ENCODE measurements around the gene SLC38A10.

The SLC38A10 gene

GRCh38 chr17:81282876-81283275, 12.2 kb downstream of the SLC38A10 start:
- no peak overlapping the region for H3K4me3 Mint-ChIP-seq
- H3K36me3 Mint-ChIP-seq (ENCODE audit: low read depth): peaks cover 33% of the 10 kb centered on the region
- H3K9me3 Mint-ChIP-seq: no peaks in the 10 kb centered on the region
- no peak overlapping the region for H3K27ac Mint-ChIP-seq
- H3K27me3 Mint-ChIP-seq: no peaks in the 10 kb centered on the region
- H3K4me1 Mint-ChIP-seq (ENCODE audit: low read depth): peaks cover 34% of the 10 kb centered on the region

- peaks cover 30% of the 10 kb centered on the region for H3K4me1 Mint-ChIP-seq (ENCODE audit: low read depth)
- peaks cover 27% of the 10 kb centered on the region for H3K36me3 Mint-ChIP-seq (ENCODE audit: low read depth)
- no peak overlapping the region for H3K27ac Mint-ChIP-seq
These were observed 13.0 kb downstream of the SLC38A10 start for GRCh38 chr17:81282141-81282540.

GRCh38 chr17:81280571-81280970, 14.5 kb downstream of the SLC38A10 start:
- no peaks in the 10 kb centered on the region for H3K27me3 Mint-ChIP-seq
- no peak overlapping the region for H3K4me3 Mint-ChIP-seq
- H3K36me3 Mint-ChIP-seq (ENCODE audit: low read depth): peaks cover 31% of the 10 kb centered on the region
- H3K9me3 Mint-ChIP-seq: no peaks in the 10 kb centered on the region
- H3K27ac Mint-ChIP-seq: no peak overlapping the region
- peaks cover 15% of the 10 kb centered on the region for H3K4me1 Mint-ChIP-seq (ENCODE audit: low read depth)

More at GRCh38 chr17:81282141-81282540, 13.0 kb downstream of the SLC38A10 start:
- no peaks in the 10 kb centered on the region for H3K9me3 Mint-ChIP-seq
- H3K27me3 Mint-ChIP-seq: no peaks in the 10 kb centered on the region
- no peak overlapping the region for H3K4me3 Mint-ChIP-seq

GRCh38 chr17:81279278-81280275, 15.5 kb downstream of the SLC38A10 start:
- H3K27me3 Mint-ChIP-seq: no peaks in the 10 kb centered on the region
- no peak overlapping the region for H3K4me3 Mint-ChIP-seq
- peaks cover 6% of the 10 kb centered on the region for H3K4me1 Mint-ChIP-seq (ENCODE audit: low read depth)
- no peak overlapping the region for H3K27ac Mint-ChIP-seq
- no peaks in the 10 kb centered on the region for H3K9me3 Mint-ChIP-seq
- peaks cover 33% of the 10 kb centered on the region for H3K36me3 Mint-ChIP-seq (ENCODE audit: low read depth)

- no peak overlapping the region for H3K4me3 Mint-ChIP-seq
- no peaks in the 10 kb centered on the region for H3K27me3 Mint-ChIP-seq
- H3K9me3 Mint-ChIP-seq: no peaks in the 10 kb centered on the region
- peaks cover 30% of the 10 kb centered on the region for H3K36me3 Mint-ChIP-seq (ENCODE audit: low read depth)
- no peaks in the 10 kb centered on the region for H3K4me1 Mint-ChIP-seq (ENCODE audit: low read depth)
- H3K27ac Mint-ChIP-seq: no peak overlapping the region
These were observed 16.3 kb downstream of the SLC38A10 start for GRCh38 chr17:81278831-81279230.

GRCh38 chr17:81277946-81278693, 17.0 kb downstream of the SLC38A10 start:
- H3K4me1 Mint-ChIP-seq (ENCODE audit: low read depth): no peaks in the 10 kb centered on the region
- H3K27ac Mint-ChIP-seq: no peak overlapping the region
- no peak overlapping the region for H3K4me3 Mint-ChIP-seq
- peaks cover 30% of the 10 kb centered on the region for H3K36me3 Mint-ChIP-seq (ENCODE audit: low read depth)
- H3K9me3 Mint-ChIP-seq: no peaks in the 10 kb centered on the region
- no peaks in the 10 kb centered on the region for H3K27me3 Mint-ChIP-seq

GRCh38 chr17:81277421-81277820, 17.7 kb downstream of the SLC38A10 start:
- Mint-ChIP-seq H3K9me3 (no peaks in the 10 kb centered on the region), H3K27me3 (no peaks in the 10 kb centered on the region), H3K4me1 (ENCODE audit: low read depth) (no peaks in the 10 kb centered on the region), H3K4me3 (no peak overlapping the region), H3K36me3 (ENCODE audit: low read depth) (peaks cover 36% of the 10 kb centered on the region), H3K27ac (no peak overlapping the region)

GRCh38 chr17:81276781-81277180, 18.3 kb downstream of the SLC38A10 start:
- Mint-ChIP-seq H3K4me3 (no peak overlapping the region), H3K27me3 (no peaks in the 10 kb centered on the region), H3K36me3 (ENCODE audit: low read depth) (peaks cover 39% of the 10 kb centered on the region), H3K9me3 (no peaks in the 10 kb centered on the region), H3K27ac (no peak overlapping the region), H3K4me1 (ENCODE audit: low read depth) (no peaks in the 10 kb centered on the region)

- Mint-ChIP-seq H3K27me3 (no peaks in the 10 kb centered on the region), H3K27ac (no peak overlapping the region), H3K4me1 (ENCODE audit: low read depth) (no peaks in the 10 kb centered on the region), H3K36me3 (ENCODE audit: low read depth) (peaks cover 32% of the 10 kb centered on the region), H3K9me3 (no peaks in the 10 kb centered on the region), H3K4me3 (no peak overlapping the region)
These were observed 20.6 kb downstream of the SLC38A10 start for GRCh38 chr17:81274471-81274855.

GRCh38 chr17:81273698-81274470, 21.2 kb downstream of the SLC38A10 start:
- Mint-ChIP-seq H3K27ac (no peak overlapping the region), H3K4me3 (no peak overlapping the region), H3K4me1 (ENCODE audit: low read depth) (no peaks in the 10 kb centered on the region), H3K27me3 (no peaks in the 10 kb centered on the region), H3K9me3 (no peaks in the 10 kb centered on the region), H3K36me3 (ENCODE audit: low read depth) (peaks cover 34% of the 10 kb centered on the region)

GRCh38 chr17:81272616-81273015, 22.5 kb downstream of the SLC38A10 start:
- Mint-ChIP-seq H3K27ac (no peak overlapping the region), H3K4me1 (ENCODE audit: low read depth) (no peaks in the 10 kb centered on the region), H3K4me3 (no peak overlapping the region), H3K9me3 (no peaks in the 10 kb centered on the region), H3K27me3 (no peaks in the 10 kb centered on the region), H3K36me3 (ENCODE audit: low read depth) (peaks cover 44% of the 10 kb centered on the region)

- no peak overlapping the region for H3K27ac Mint-ChIP-seq
- H3K4me3 Mint-ChIP-seq: no peak overlapping the region
- no peaks in the 10 kb centered on the region for H3K27me3 Mint-ChIP-seq
- H3K36me3 Mint-ChIP-seq (ENCODE audit: low read depth): peaks cover 40% of the 10 kb centered on the region
- peaks cover 3% of the 10 kb centered on the region for H3K4me1 Mint-ChIP-seq (ENCODE audit: low read depth)
- no peaks in the 10 kb centered on the region for H3K9me3 Mint-ChIP-seq
These were observed 23.9 kb downstream of the SLC38A10 start for GRCh38 chr17:81271226-81271625.

- no peak overlapping the region for H3K27ac Mint-ChIP-seq
- peaks cover 3% of the 10 kb centered on the region for H3K4me1 Mint-ChIP-seq (ENCODE audit: low read depth)
- no peaks in the 10 kb centered on the region for H3K27me3 Mint-ChIP-seq
- no peaks in the 10 kb centered on the region for H3K9me3 Mint-ChIP-seq
- H3K4me3 Mint-ChIP-seq: no peak overlapping the region
- peaks cover 43% of the 10 kb centered on the region for H3K36me3 Mint-ChIP-seq (ENCODE audit: low read depth)
These were observed 24.8 kb downstream of the SLC38A10 start for GRCh38 chr17:81270279-81270678.

- Mint-ChIP-seq H3K4me1 (ENCODE audit: low read depth) (peaks cover 3% of the 10 kb centered on the region), H3K4me3 (no peak overlapping the region), H3K9me3 (no peaks in the 10 kb centered on the region), H3K27ac (peak overlapping the region; percentile 17), H3K36me3 (ENCODE audit: low read depth) (peaks cover 36% of the 10 kb centered on the region), H3K27me3 (no peaks in the 10 kb centered on the region)
These were observed 27.6 kb downstream of the SLC38A10 start for GRCh38 chr17:81267390-81268067.
